K562 (cell line): ENCODE measurements around the gene NOP14. TPM values are rescaled to one million over a fixed set of nuclear protein-coding genes. Genes with fewer than 3 reads are reported as not detected.

ENCODE experiments used
- ARID3B ChIP-seq: fragments of 250-450 bp; sonication (Bioruptor Pico); IDR thresholded peaks from 2 replicates; pipeline ENCODE4 v1.4.0; 2020; ENCODE audit warnings: borderline replicate concordance
- ATF3 ChIP-seq, 2 experiments: fragments of 450-650 bp in 1 of 2; sonication (generic) in 1 of 2; formaldehyde crosslinking in 1 of 2; IDR thresholded peaks in 1 of 2; conservative IDR thresholded peaks in 1 of 2; 2 replicates each; pipeline versions ENCODE4 v1.6.1 to v1.8.1; 2016 to 2023; ENCODE audit warnings: mild to moderate bottlenecking in 2 of 2, moderate library complexity in 2 of 2, inconsistent platforms in 1 of 2, missing genetic modification reagents in 1 of 2
- CBFB ChIP-seq: sonication (generic); formaldehyde crosslinking; IDR thresholded peaks from 2 replicates; pipeline ENCODE4 v1.4.0; 2020; ENCODE audit warnings: mild to moderate bottlenecking, missing genetic modification reagents
- CEBPZ ChIP-seq: fragments of 150-350 bp; IDR thresholded peaks from 2 replicates; pipeline ENCODE4 v1.6.1; 2014; ENCODE audit warnings: low read depth, mild to moderate bottlenecking, low read length, borderline replicate concordance
- DIDO1 ChIP-seq: fragments of 450-650 bp; IDR thresholded peaks from 2 replicates; pipeline ENCODE4 v1.6.1; 2016; ENCODE audit warnings: low read depth, missing biosample characterization, missing genetic modification characterization
- EGR1 ChIP-seq: fragments of 450-650 bp; conservative IDR thresholded peaks from 2 replicates; pipeline ENCODE4 v1.6.1; 2017; ENCODE audit warnings: mild to moderate bottlenecking
- HDAC6 ChIP-seq: IDR thresholded peaks from 2 replicates; pipeline ENCODE4 v1.6.1; 2012; ENCODE audit warnings: low read depth, mild to moderate bottlenecking, control low read depth, inconsistent platforms, low read length, moderate library complexity
- MTF1 ChIP-seq: fragments of 250-450 bp; sonication (Bioruptor Pico); IDR thresholded peaks from 2 replicates; pipeline ENCODE4 v1.9.0; 2021; ENCODE audit warnings: moderate library complexity, mild to moderate bottlenecking, inconsistent platforms, borderline replicate concordance
- NFRKB ChIP-seq: fragments of 450-650 bp; IDR thresholded peaks from 2 replicates; pipeline ENCODE4 v1.6.1; 2016; ENCODE audit warnings: low read depth
- NR1H2 ChIP-seq: sonication (generic); formaldehyde crosslinking; IDR thresholded peaks from 2 replicates; pipeline ENCODE4 v1.4.0; 2020; ENCODE audit warnings: mild to moderate bottlenecking, missing genetic modification reagents
- PML ChIP-seq: IDR thresholded peaks from 2 replicates; pipeline ENCODE4 v1.6.1; 2012; ENCODE audit warnings: low read length, inconsistent platforms
- POLR2AphosphoS2 ChIP-seq: IDR thresholded peaks from 2 replicates; pipeline ENCODE4 v1.6.1; 2012; ENCODE audit warnings: low read length, improper control_type of control experiment
- SRSF7 ChIP-seq: fragments of 200-400 bp; formaldehyde crosslinking; optimal IDR thresholded peaks from 2 replicates; pipeline ENCODE3; 2017; ENCODE audit warnings: mild to moderate bottlenecking, low read depth, low read length
- TAF1 ChIP-seq: IDR thresholded peaks from 2 replicates; pipeline ENCODE4 v1.6.1; 2011; ENCODE audit warnings: mild to moderate bottlenecking, low read length, moderate library complexity; ENCODE audit not compliant: insufficient read depth, control insufficient read depth, severe bottlenecking; ENCODE audit errors: extremely low read depth
- TFAM ChIP-seq: fragments of 250-450 bp; sonication (Bioruptor Pico); conservative IDR thresholded peaks from 2 replicates; pipeline ENCODE4 v1.5.0; 2021; ENCODE audit warnings: mild to moderate bottlenecking, moderate library complexity
- USF2 ChIP-seq: sonication (generic); formaldehyde crosslinking; IDR thresholded peaks from 2 replicates; pipeline ENCODE4 v1.5.0; 2020; ENCODE audit warnings: missing genetic modification reagents
- ZNF644 ChIP-seq: fragments of 200-800 bp; sonication (Bioruptor generic); IDR thresholded peaks from 2 replicates; pipeline ENCODE4 v1.6.1; 2016; ENCODE audit warnings: low read depth, missing genetic modification characterization, missing compliant biosample characterization
- polyA plus RNA-seq, 8 experiments: library from polyadenylated mRNA; depleted of rRNA in 4 of 8; stranded (reverse) in 5 of 8; unstranded in 3 of 8; fragments of >200 nt; fragmentation: Nextera tagmentation in 2 of 8; fragmentation: Illumina TruSeq in 1 of 8; extraction: Ambion mirVana in 2 of 8; extraction: Trizol in 1 of 8; gene quantifications; 2 replicates each; pipeline versions ENCODE4 v1.2.1 to v1.2.3, GENCODE V29; 2011 to 2014; ENCODE audit warnings: inconsistent platforms in 1 of 8, missing spikeins in 1 of 8
- total RNA-seq, 7 experiments: library from RNA; depleted of rRNA in 6 of 7; stranded (reverse); fragments of >200 nt in 6 of 7; fragmentation: Illumina TruSeq in 2 of 7; extraction: Trizol in 2 of 7; gene quantifications; 2 replicates each; pipeline versions ENCODE4 v1.2.1 to v1.2.3, GENCODE V29; 2011 to 2021; ENCODE audit warnings: low replicate concordance in 1 of 7

NOP14 gene
- total and polyA plus RNA-seq, 9 of the 15 experiments (the other 6 are each of a cell fraction or from before 2014, with no cell fraction given), result 12.7 to 76.0 (median 50.9) TPM

DNA sequence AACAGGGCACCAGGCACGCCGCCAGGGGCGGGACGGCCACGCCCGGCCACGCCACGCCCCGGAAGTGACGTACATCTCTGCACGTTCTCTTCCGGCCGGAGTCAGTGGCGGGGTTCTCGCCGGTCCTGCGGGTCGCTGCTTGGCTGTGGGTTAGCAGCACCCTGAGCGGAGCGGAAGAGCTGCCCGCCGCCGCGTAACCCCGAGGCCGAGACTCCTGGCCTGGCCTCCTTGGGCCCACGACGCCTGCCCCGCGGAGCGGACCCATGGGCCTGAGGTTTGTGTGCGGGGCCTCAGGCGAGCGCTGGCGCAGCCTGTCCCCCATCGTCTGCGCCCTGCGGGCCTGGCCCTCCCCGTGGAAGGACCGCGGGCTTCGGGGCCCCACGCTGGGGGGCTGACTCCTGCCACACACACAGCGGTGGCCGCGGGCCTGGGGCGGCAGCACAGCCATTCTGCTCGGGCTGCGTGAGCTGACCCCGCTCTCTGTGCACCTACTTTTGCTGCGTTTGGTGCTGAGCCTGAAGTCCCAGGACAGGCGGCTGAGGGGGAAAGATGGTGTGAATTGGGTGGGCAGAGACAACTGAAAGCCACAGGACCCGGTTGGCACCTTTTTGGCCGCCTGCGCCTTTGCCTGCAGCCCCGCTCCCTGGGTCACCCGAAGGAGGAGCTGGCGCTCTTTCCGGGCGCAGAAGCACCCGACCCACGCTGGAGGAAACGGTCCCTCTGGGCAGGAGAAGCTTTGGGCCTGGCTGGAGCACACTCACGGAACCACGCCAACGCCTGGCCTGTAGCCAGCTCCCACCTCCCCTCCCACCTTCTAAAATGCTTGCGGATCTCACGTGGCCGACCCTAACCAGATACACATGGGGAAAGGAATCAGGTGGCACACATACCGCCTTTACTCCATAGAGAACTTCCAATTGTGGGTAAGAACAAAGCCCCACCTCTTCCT is 28.1 kb downstream of the NOP14 start (continued):
- TF ChIP-seq ATF3 (IDR thresholded peaks at IDR 0.05) (no peak), ATF3 (CRISPR knock-in tag; conservative IDR thresholded peaks at IDR 0.05) (no peak), EGR1 (0 out of 2 replicates have a peak, but pooled peaks have one; percentile 18), ARID3B (CRISPR knock-in tag) (0 out of 2 replicates have a peak, but pooled peaks have one; percentile 48), POLR2AphosphoS2 (no peak), USF2 (CRISPR knock-in tag) (no peak), CEBPZ (no peak), CBFB (CRISPR knock-in tag) (0 out of 2 replicates have a peak, but pooled peaks have one; percentile 38), PML (peak; percentile 55; the same call in 1 of the 2 replicates), SRSF7 (no peak), MTF1 (no peak), HDAC6 (no peak), DIDO1 (tag) (no peak), NFRKB (no peak), TFAM (CRISPR knock-in tag) (no peak), TAF1 (peak; percentile 93), NR1H2 (0 out of 2 replicates have a peak, but pooled peaks have one; percentile 38), ZNF644 (tag) (no peak)
